ENCODE data around the gene OR52D1.

The OR52D1 gene

GRCh38 chr11:5514841-5515240, 26.4 kb downstream of the OR52D1 start:
- no peak for DNase-seq

- no peak for DNase-seq
Measured at GRCh38 chr11:5516599-5516998, 28.1 kb downstream of the OR52D1 start, which contains the start of gene UBQLNL. Gene UBQLNL, minus strand, starts transcription at chr11:5516699. Its CDS starts 258 bp downstream, at chr11:5516441.

GRCh38 chr11:5521540-5521939, 33.1 kb downstream of the OR52D1 start:
- DNase-seq: no peak

- DNase-seq: no peak
Measured at GRCh38 chr11:5522308-5522707, 33.8 kb downstream of the OR52D1 start.

GRCh38 chr11:5524756-5525155, 36.3 kb downstream of the OR52D1 start:
- no peak for DNase-seq

GRCh38 chr11:5527716-5528115, 39.2 kb downstream of the OR52D1 start:
- no peak for DNase-seq

GRCh38 chr11:5528495-5528894, 40.0 kb downstream of the OR52D1 start:
- DNase-seq: no peak

GRCh38 chr11:5531053-5531831, 42.8 kb downstream of the OR52D1 start:
- DNase-seq: no peak

- no peak for DNase-seq
Measured at GRCh38 chr11:5534046-5534445, 45.6 kb downstream of the OR52D1 start.

- no peak for DNase-seq
Measured at GRCh38 chr11:5536482-5536881, 48.0 kb downstream of the OR52D1 start.

Data from activated CD8-positive, alpha-beta memory T cell treated with anti-CD3 and anti-CD28 coated beads for 24 hours (primary cell).